Keratinocyte (primary cell): ENCODE measurements around the gene RHCG. TPM values are rescaled to one million over a fixed set of nuclear protein-coding genes. Genes with fewer than 3 reads are reported as not detected.

Experiments
- DNase-seq: peaks from one replicate; pipeline ENCODE4 v3.0.0-alpha.2; 2011; ENCODE audit warnings: low read depth, missing footprints, low spot score
- FAIRE-seq: peaks from 2 replicates; lab custom pipeline; 2011; peaks lifted over from hg19 to GRCh38; lab: Jason Lieb, UNC
- H2AFZ ChIP-seq: 2 replicates; pipeline ENCODE4 v1.6.0; 2012; ENCODE audit warnings: low read length, control low read depth, inconsistent platforms; ENCODE audit not compliant: control insufficient read depth
- H3K27ac ChIP-seq: 2 replicates; pipeline ENCODE4 v1.5.1; 2011; ENCODE audit warnings: low read length; ENCODE audit not compliant: control insufficient read depth, insufficient read depth
- H3K27me3 ChIP-seq: 3 replicates; pipeline ENCODE4 v1.6.0; 2011; ENCODE audit warnings: low read length; ENCODE audit not compliant: control insufficient read depth, insufficient read depth; ENCODE audit errors: extremely low read depth
- H3K36me3 ChIP-seq, 2 experiments: 2 replicates in 1 of 2; 3 replicates in 1 of 2; pipeline ENCODE4 v1.5.1; 2011; ENCODE audit warnings: low read length in 2 of 2, mild to moderate bottlenecking in 1 of 2; ENCODE audit not compliant: control insufficient read depth in 2 of 2, insufficient read depth in 2 of 2; ENCODE audit errors: extremely low read depth in 1 of 2
- H3K4me1 ChIP-seq: 3 replicates; pipeline ENCODE4 v1.5.1; 2011; ENCODE audit warnings: low read length; ENCODE audit not compliant: control insufficient read depth, insufficient read depth; ENCODE audit errors: extremely low read depth
- H3K4me2 ChIP-seq: 3 replicates; pipeline ENCODE4 v1.6.0; 2011; ENCODE audit warnings: low read depth, low read length; ENCODE audit not compliant: control insufficient read depth, insufficient read depth; ENCODE audit errors: extremely low read depth
- H3K4me3 ChIP-seq, 3 experiments: fragments of 200-600 bp in 1 of 3; sonication (generic) in 1 of 3; 2 replicates in 2 of 3; 3 replicates in 1 of 3; pipeline ENCODE4 v1.5.1; 2011 to 2016; ENCODE audit warnings: low read length in 3 of 3, mild to moderate bottlenecking in 3 of 3, control low read depth in 2 of 3, inconsistent platforms in 1 of 3, low read depth in 1 of 3, mixed read lengths in 1 of 3, mixed run types in 1 of 3, moderate library complexity in 1 of 3; ENCODE audit not compliant: control insufficient read depth in 2 of 3, insufficient read depth in 2 of 3; ENCODE audit errors: extremely low read depth in 1 of 3
- H3K79me2 ChIP-seq: 2 replicates; pipeline ENCODE4 v1.6.0; 2012; ENCODE audit warnings: low read length; ENCODE audit not compliant: control insufficient read depth, insufficient read depth
- H3K9ac ChIP-seq: 3 replicates; pipeline ENCODE4 v1.6.0; 2011; ENCODE audit warnings: low read length; ENCODE audit not compliant: control insufficient read depth, insufficient read depth; ENCODE audit errors: extremely low read depth
- H3K9me1 ChIP-seq: 3 replicates; pipeline ENCODE4 v1.6.0; 2011; ENCODE audit warnings: low read length; ENCODE audit not compliant: control insufficient read depth, insufficient read depth; ENCODE audit errors: extremely low read depth
- H3K9me3 ChIP-seq: 2 replicates; pipeline ENCODE4 v1.5.1; 2012; ENCODE audit warnings: low read depth, low read length; ENCODE audit not compliant: control insufficient read depth
- H4K20me1 ChIP-seq: 3 replicates; pipeline ENCODE4 v1.6.0; 2011; ENCODE audit warnings: low read length; ENCODE audit not compliant: control insufficient read depth, insufficient read depth; ENCODE audit errors: extremely low read depth
- CTCF ChIP-seq, 3 experiments: IDR thresholded peaks in 1 of 3; conservative IDR thresholded peaks in 1 of 3; optimal IDR thresholded peaks in 1 of 3; 2 replicates in 2 of 3; 3 replicates in 1 of 3; pipeline versions ENCODE3 to v1.5.1; 2011; ENCODE audit warnings: low read length in 3 of 3, mild to moderate bottlenecking in 3 of 3, moderate library complexity in 2 of 3, control low read depth in 1 of 3, inconsistent platforms in 1 of 3; ENCODE audit not compliant: insufficient read depth in 2 of 3; ENCODE audit errors: extremely low read depth in 1 of 3
- EZH2 ChIP-seq: IDR thresholded peaks from one replicate; pipeline ENCODE4 v1.6.1; 2012; ENCODE audit warnings: inconsistent platforms, mild to moderate bottlenecking, low read length, moderate library complexity
- dilution Hi-C: fragments of 300-500 bp; cut with MboI; formaldehyde crosslinking; loops from one replicate; pipeline ENCODE4 v1.7.0; 2020; ENCODE audit warnings: low sequenced_read_pairs; ENCODE audit not compliant: extremely low pct_ligation_motif_present
- polyA plus RNA-seq, 5 experiments: library from polyadenylated mRNA; depleted of rRNA in 3 of 5; stranded (reverse) in 3 of 5; stranded (forward) in 1 of 5; unstranded in 1 of 5; fragments of >200 nt; gene quantifications; 1 replicate in 1 of 5; 2 replicates in 3 of 5; 3 replicates in 1 of 5; pipeline versions ENCODE4 v1.2.1 to v1.2.3, GENCODE V29; 2011 to 2012; ENCODE audit warnings: missing spikeins in 2 of 5, low read depth in 1 of 5, low replicate concordance in 1 of 5

The RHCG gene
- polyA plus RNA-seq, 1 donor (not counting 4 experiments of a cell fraction or from before 2014, with no cell fraction given), result 6.9 TPM

- Histone ChIP-seq H3K9me3 (no peaks in the 10 kb centered on the region), H3K79me2 (no peaks in the 10 kb centered on the region), H3K36me3 (no peaks in the 10 kb centered on the region), H3K27me3 (peaks cover 29% of the 10 kb centered on the region), H3K4me2 (no peak overlapping the region), H3K4me1 (no peaks in the 10 kb centered on the region), H4K20me1 (no peaks in the 10 kb centered on the region), H3K27ac (no peak overlapping the region), H3K9ac (no peak overlapping the region), H3K9me1 (no peaks in the 10 kb centered on the region), H2AFZ (no peak overlapping the region), H3K4me3 (no peak overlapping the region)
- FAIRE-seq (no peak), DNase-seq (no peak)
- dilution Hi-C loops, result no loop called here
- no peak for TF ChIP-seq CTCF (optimal IDR thresholded peaks at IDR 0.05 in 1 of 3, IDR thresholded peaks at IDR 0.05 in 1 of 3, conservative IDR thresholded peaks at IDR 0.05 in 1 of 3; ENCODE audit: extremely low read depth in 1 of 3, insufficient read depth in 2 of 3, low read length in 3 of 3)
- TF ChIP-seq EZH2, result no peak
Measured at GRCh38 chr15:89439764-89440163, 56.6 kb downstream of the RHCG start.

GRCh38 chr15:89436560-89437311 lies 59.6 kb downstream of the RHCG start:
- no peaks in the 10 kb centered on the region for H3K36me3 ChIP-seq
- dilution Hi-C loops, result no loop called here
- no peak overlapping the region for H2AFZ ChIP-seq
- H3K4me1 ChIP-seq, result no peaks in the 10 kb centered on the region
- peaks cover 44% of the 10 kb centered on the region for H3K27me3 ChIP-seq
- FAIRE-seq, result no peak
- H3K27ac ChIP-seq, result no peak overlapping the region
- H3K4me3 ChIP-seq, result no peak overlapping the region
- no peaks in the 10 kb centered on the region for H3K9me3 ChIP-seq
- H4K20me1 ChIP-seq, result no peaks in the 10 kb centered on the region
- DNase-seq, result no peak
- H3K9ac ChIP-seq, result no peak overlapping the region
- no peaks in the 10 kb centered on the region for H3K9me1 ChIP-seq
- TF ChIP-seq EZH2, result peak; percentile 31
- TF ChIP-seq CTCF (optimal IDR thresholded peaks at IDR 0.05 in 1 of 3, IDR thresholded peaks at IDR 0.05 in 1 of 3, conservative IDR thresholded peaks at IDR 0.05 in 1 of 3; ENCODE audit: extremely low read depth in 1 of 3, insufficient read depth in 2 of 3, low read length in 3 of 3), result no peak
- no peaks in the 10 kb centered on the region for H3K79me2 ChIP-seq
- no peak overlapping the region for H3K4me2 ChIP-seq
